Measurements from ENCODE around the gene PTCH2. TPM values are rescaled to one million over a fixed set of nuclear protein-coding genes. Genes with fewer than 3 reads are reported as not detected.
"Not testable (repeated sequence)": the region's sequence is repeated elsewhere in the genome, so short reads cannot be mapped to it uniquely, and the experiment has no call there.

Gene PTCH2
- total and polyA plus RNA-seq, 2 experiments from 2014 or later: 0.66 to 0.97 TPM

- H3K9me3 ChIP-seq (ENCODE audit: low read depth): no peaks in the 10 kb centered on the region
- no peaks in the 10 kb centered on the region for H3K4me1 ChIP-seq (ENCODE audit: low read depth)
- no peak for DNase-seq (ENCODE audit: low read depth in 1 of 2, low spot score in 1 of 2)
- H3K27ac ChIP-seq: no peak overlapping the region
- no peaks in the 10 kb centered on the region for H3K36me3 ChIP-seq
- TF ChIP-seq CTCF (IDR thresholded peaks at IDR 0.05; ENCODE audit: low read depth, low read length): no peak
- no peaks in the 10 kb centered on the region for H3K27me3 ChIP-seq
- no peak overlapping the region for H3K4me3 ChIP-seq
These were observed 3.9 kb upstream of the PTCH2 start for GRCh38 chr1:44846985-44847384.

- no peak overlapping the region for H3K27ac ChIP-seq
- H3K4me3 ChIP-seq: peak overlapping the region; percentile 54
- no peaks in the 10 kb centered on the region for H3K9me3 ChIP-seq (ENCODE audit: low read depth)
- no peak for TF ChIP-seq CTCF (IDR thresholded peaks at IDR 0.05; ENCODE audit: low read depth, low read length)
- DNase-seq (ENCODE audit: low read depth in 1 of 2, low spot score in 1 of 2): no peak
- H3K36me3 ChIP-seq: no peaks in the 10 kb centered on the region
- H3K4me1 ChIP-seq (ENCODE audit: low read depth): no peaks in the 10 kb centered on the region
- H3K27me3 ChIP-seq: no peaks in the 10 kb centered on the region
These were observed 579 bp downstream of the PTCH2 start for GRCh38 chr1:44842486-44842861.

- Histone ChIP-seq H3K27ac (no peak overlapping the region), H3K27me3 (no peaks in the 10 kb centered on the region), H3K9me3 (ENCODE audit: low read depth) (no peaks in the 10 kb centered on the region), H3K4me1 (ENCODE audit: low read depth) (no peaks in the 10 kb centered on the region), H3K4me3 (no peak overlapping the region), H3K36me3 (no peaks in the 10 kb centered on the region)
- no peak for DNase-seq (ENCODE audit: low read depth in 1 of 2, low spot score in 1 of 2)
- TF ChIP-seq CTCF (IDR thresholded peaks at IDR 0.05; ENCODE audit: low read depth, low read length): no peak
These were observed 3.5 kb downstream of the PTCH2 start for GRCh38 chr1:44839576-44839975.

- not testable (repeated sequence) for H3K4me3 ChIP-seq; DNase-seq (ENCODE audit: low read depth in 1 of 2, low spot score in 1 of 2); H3K36me3 ChIP-seq; H3K4me1 ChIP-seq (ENCODE audit: low read depth); H3K27me3 ChIP-seq; H3K27ac ChIP-seq; H3K9me3 ChIP-seq (ENCODE audit: low read depth)
These were observed 4.8 kb downstream of the PTCH2 start for GRCh38 chr1:44838294-44838693.

GRCh38 chr1:44835738-44836675 lies 7.0 kb downstream of the PTCH2 start:
- peak; percentile 84 to 93 for DNase-seq (ENCODE audit: low read depth in 1 of 2, low spot score in 1 of 2)
- TF ChIP-seq CTCF (IDR thresholded peaks at IDR 0.05; ENCODE audit: low read depth, low read length): peak; percentile 89
- H3K27me3 ChIP-seq: no peaks in the 10 kb centered on the region
- no peak overlapping the region for H3K27ac ChIP-seq
- peaks cover 6% of the 10 kb centered on the region for H3K4me1 ChIP-seq (ENCODE audit: low read depth)
- H3K9me3 ChIP-seq (ENCODE audit: low read depth): no peaks in the 10 kb centered on the region
- H3K4me3 ChIP-seq: no peak overlapping the region
- H3K36me3 ChIP-seq: no peaks in the 10 kb centered on the region

GRCh38 chr1:44834328-44834727 lies 8.7 kb downstream of the PTCH2 start:
- H3K4me1 ChIP-seq (ENCODE audit: low read depth): peaks cover 7% of the 10 kb centered on the region
- no peaks in the 10 kb centered on the region for H3K36me3 ChIP-seq
- no peak overlapping the region for H3K27ac ChIP-seq
- TF ChIP-seq CTCF (IDR thresholded peaks at IDR 0.05; ENCODE audit: low read depth, low read length): no peak
- no peaks in the 10 kb centered on the region for H3K27me3 ChIP-seq
- no peaks in the 10 kb centered on the region for H3K9me3 ChIP-seq (ENCODE audit: low read depth)
- H3K4me3 ChIP-seq: no peak overlapping the region
- DNase-seq (ENCODE audit: low read depth in 1 of 2, low spot score in 1 of 2): no peak

All from cardiac muscle cell (in vitro differentiated cells and primary cell).